Peyer's patch (tissue), 4 donors: ENCODE data around the gene KATNAL1. TPM values are rescaled to one million over a fixed set of nuclear protein-coding genes. Genes with fewer than 3 reads are reported as not detected.

Experiments
- DNase-seq, 3 donors: peaks; one replicate each; pipeline ENCODE4 v3.0.0-alpha.2; 2017 to 2019
- H3K27ac ChIP-seq, 4 donors: fragments of 200-600 bp; sonication (generic); one replicate each; pipeline ENCODE4 v1.5.1; 2016 to 2019
- H3K27me3 ChIP-seq, 2 donors: fragments of 200-600 bp; sonication (generic); one replicate each; pipeline ENCODE4 v1.5.1; 2019
- H3K36me3 ChIP-seq, 3 donors: fragments of 200-600 bp; sonication (generic); one replicate each; pipeline ENCODE4 v1.5.1; 2016 to 2019
- H3K4me1 ChIP-seq, 4 donors: fragments of 200-600 bp; sonication (generic); one replicate each; pipeline ENCODE4 v1.5.1; 2016 to 2019
- H3K4me3 ChIP-seq, 4 donors: fragments of 200-600 bp; sonication (generic); 1 replicate in 3 of 4; 2 replicates in 1 of 4; pipeline ENCODE4 v1.5.1; 2016 to 2019; ENCODE audit warnings: mild to moderate bottlenecking in 1 of 4
- H3K9me3 ChIP-seq, 4 donors: fragments of 200-600 bp; sonication (generic); one replicate each; pipeline ENCODE4 v1.5.1; 2016 to 2019; ENCODE audit warnings: mild to moderate bottlenecking in 1 of 4
- CTCF ChIP-seq, 6 experiments: fragments of 450-650 bp in 4 of 6; fragments of 200-600 bp in 2 of 6; sonication (generic) in 1 of 6; IDR thresholded peaks; one replicate each; pipeline ENCODE4 v1.5.1; 2017 to 2019; ENCODE audit warnings: antibody characterized with exemption in 6 of 6, mild to moderate bottlenecking in 3 of 6, moderate library complexity in 1 of 6
- POLR2A ChIP-seq, 2 donors: fragments of 450-650 bp; IDR thresholded peaks; one replicate each; pipeline ENCODE4 v1.5.1; 2017; ENCODE audit warnings: antibody characterized with exemption in 2 of 2, mild to moderate bottlenecking in 2 of 2, moderate library complexity in 2 of 2
- total RNA-seq, 4 donors: library from RNA; depleted of rRNA; stranded (reverse); fragments of >200 nt; gene quantifications; one replicate each; pipeline ENCODE4 v1.1.0, GENCODE V29; 2016

The KATNAL1 gene
- total RNA-seq, 4 donors from 2014 or later, result 2.7 to 25.6 (median 13.0) TPM

- Histone ChIP-seq H3K4me3 (no peak overlapping the region), H3K36me3 (no peaks in the 10 kb centered on the region), H3K27ac (no peak overlapping the region), H3K27me3 (no peaks in the 10 kb centered on the region), H3K9me3 (no peaks in the 10 kb centered on the region), H3K4me1 (peaks cover 0 to 15% (median 0%) of the 10 kb centered on the region in 4 donors)
- no peak for TF ChIP-seq POLR2A (IDR thresholded peaks at IDR 0.05)
- no peak for TF ChIP-seq CTCF (IDR thresholded peaks at IDR 0.05)
- DNase-seq, result no peak
Measured at GRCh38 chr13:30337061-30337610, 29.8 kb upstream of the KATNAL1 start.

DNA sequence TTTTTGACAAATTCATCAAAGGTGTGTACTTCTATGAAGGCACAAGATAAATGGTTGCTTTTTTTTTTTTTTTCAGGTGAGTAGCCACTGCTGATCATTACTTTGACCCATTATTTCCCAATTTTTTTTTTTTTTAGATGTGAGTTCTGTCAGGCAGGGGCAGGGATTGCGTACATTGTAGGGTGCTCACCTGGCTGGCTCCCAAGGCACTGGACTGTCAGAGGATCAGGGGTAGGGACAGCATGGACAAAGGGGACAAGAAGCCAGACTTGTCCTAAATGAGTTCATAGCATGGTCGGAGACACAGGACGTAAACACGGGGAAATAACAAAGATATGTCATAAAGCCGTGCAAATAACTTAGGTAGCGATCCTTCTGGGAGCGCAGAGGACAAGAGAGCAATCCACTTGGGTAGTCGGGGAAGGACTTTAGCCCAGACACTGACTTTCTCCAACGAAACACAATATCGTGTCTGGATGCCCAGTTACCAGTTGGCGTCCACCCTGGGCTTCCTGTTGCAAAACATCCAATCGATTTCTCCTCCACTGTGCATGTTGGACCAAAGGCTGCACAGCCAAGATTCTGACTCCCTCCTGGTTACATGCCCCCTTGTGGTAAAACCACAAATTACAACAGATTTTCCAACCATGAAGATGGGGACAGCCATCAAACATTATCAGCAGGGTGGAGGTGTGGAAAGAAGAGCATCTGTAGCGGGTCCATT is 27.5 kb upstream of the KATNAL1 start:
- no peaks in the 10 kb centered on the region for H3K36me3 ChIP-seq
- TF ChIP-seq CTCF (IDR thresholded peaks at IDR 0.05), result peak in 5 of 6 experiments; percentile 30 to 47 (median 46)
- TF ChIP-seq POLR2A (IDR thresholded peaks at IDR 0.05), result no peak
- H3K4me1 ChIP-seq, result peaks cover 0 to 9% (median 0%) of the 10 kb centered on the region in 4 donors
- no peak for DNase-seq
- H3K4me3 ChIP-seq, result no peak overlapping the region
- no peaks in the 10 kb centered on the region for H3K9me3 ChIP-seq
- H3K27ac ChIP-seq, result no peak overlapping the region
- no peaks in the 10 kb centered on the region for H3K27me3 ChIP-seq

GRCh38 chr13:30333616-30334015 is 26.3 kb upstream of the KATNAL1 start:
- Histone ChIP-seq H3K4me3 (no peak overlapping the region), H3K27ac (no peak overlapping the region), H3K36me3 (no peaks in the 10 kb centered on the region), H3K9me3 (no peaks in the 10 kb centered on the region), H3K27me3 (no peaks in the 10 kb centered on the region), H3K4me1 (peaks cover 0 to 5% (median 0%) of the 10 kb centered on the region in 4 donors)
- DNase-seq, result no peak
- TF ChIP-seq POLR2A (IDR thresholded peaks at IDR 0.05) (no peak), CTCF (IDR thresholded peaks at IDR 0.05) (no peak)

DNA sequence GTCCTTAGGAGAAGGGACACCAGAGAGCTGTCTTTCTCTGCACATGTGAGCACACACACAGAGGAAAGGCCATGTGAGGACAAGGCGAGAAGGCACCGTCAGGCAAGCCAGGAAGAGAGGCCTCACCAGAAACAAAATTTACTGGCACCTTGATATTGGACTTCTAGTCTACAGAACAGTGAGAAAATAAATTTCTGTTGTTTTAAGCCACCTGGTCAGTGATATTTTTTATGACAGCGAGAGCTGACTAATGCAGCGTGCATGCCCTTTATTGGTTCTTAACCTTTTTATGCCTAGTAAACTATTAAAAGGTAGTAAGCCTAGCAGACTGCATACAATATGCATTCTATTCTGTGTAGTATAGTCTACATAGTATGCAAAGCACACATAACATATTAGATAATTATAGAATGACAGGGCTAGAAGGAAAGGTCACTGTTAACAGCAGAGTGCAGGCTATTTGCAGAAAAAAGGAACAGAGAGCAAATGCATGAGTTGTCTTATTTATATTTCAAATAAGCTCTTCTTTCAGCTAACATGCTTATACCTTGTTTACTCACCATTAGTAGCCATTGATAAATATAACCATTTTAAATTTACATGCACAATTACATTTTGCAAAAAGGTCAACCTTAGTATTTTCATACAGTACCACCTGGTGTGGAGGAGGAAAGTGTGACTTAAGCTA is 25.2 kb upstream of the KATNAL1 start:
- no peak for DNase-seq
- Histone ChIP-seq H3K4me3 (no peak overlapping the region), H3K27ac (peak overlapping the region in 1 of 4 donors; percentile 28), H3K36me3 (no peaks in the 10 kb centered on the region), H3K27me3 (no peaks in the 10 kb centered on the region), H3K9me3 (no peaks in the 10 kb centered on the region), H3K4me1 (peaks cover 0 to 5% (median 0%) of the 10 kb centered on the region in 4 donors)
- no peak for TF ChIP-seq CTCF (IDR thresholded peaks at IDR 0.05)
- no peak for TF ChIP-seq POLR2A (IDR thresholded peaks at IDR 0.05)

DNA sequence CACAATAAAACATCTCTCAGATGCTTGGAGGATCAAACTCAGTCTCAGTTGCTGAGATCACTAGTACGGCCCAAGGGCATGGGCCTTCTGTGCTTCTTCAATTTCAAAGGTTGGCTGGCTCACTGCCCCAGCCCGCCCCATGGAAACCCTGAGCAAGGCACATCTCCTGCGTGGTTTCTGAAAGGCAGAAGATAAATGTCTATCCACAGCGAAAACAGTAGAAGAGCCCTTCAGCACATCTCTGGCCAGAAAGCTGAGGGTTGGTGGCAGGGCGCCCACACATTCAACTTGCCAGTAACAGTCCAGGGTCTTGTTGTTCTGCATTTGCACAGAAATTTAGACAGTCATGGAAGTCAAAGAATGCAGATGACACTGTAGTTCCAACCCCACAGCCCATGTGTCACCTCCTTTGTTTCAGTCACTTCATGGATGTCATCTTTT is 24.0 kb upstream of the KATNAL1 start:
- no peaks in the 10 kb centered on the region for H3K27me3 ChIP-seq
- peak overlapping the region in 1 of 4 donors; percentile 28 for H3K27ac ChIP-seq
- no peak for DNase-seq
- no peak overlapping the region for H3K4me3 ChIP-seq
- no peak for TF ChIP-seq CTCF (IDR thresholded peaks at IDR 0.05)
- no peak for TF ChIP-seq POLR2A (IDR thresholded peaks at IDR 0.05)
- H3K4me1 ChIP-seq, result peaks cover 0 to 5% (median 0%) of the 10 kb centered on the region in 4 donors
- H3K9me3 ChIP-seq, result no peaks in the 10 kb centered on the region
- no peaks in the 10 kb centered on the region for H3K36me3 ChIP-seq
